ENCODE data around the gene CNOT3.

GRCh38 chr19:54169149-54169740 lies 31.7 kb downstream of the CNOT3 start:
- no peak for TF ChIP-seq CTCF (IDR thresholded peaks at IDR 0.05)
- TF ChIP-seq POLR2A (IDR thresholded peaks at IDR 0.05): no peak
